ENCODE results near the gene XPNPEP2.

XPNPEP2 gene

GRCh38 chrX:129696463-129697155, 42.2 kb upstream of the XPNPEP2 start:
- TF ChIP-seq, protein P1, sequence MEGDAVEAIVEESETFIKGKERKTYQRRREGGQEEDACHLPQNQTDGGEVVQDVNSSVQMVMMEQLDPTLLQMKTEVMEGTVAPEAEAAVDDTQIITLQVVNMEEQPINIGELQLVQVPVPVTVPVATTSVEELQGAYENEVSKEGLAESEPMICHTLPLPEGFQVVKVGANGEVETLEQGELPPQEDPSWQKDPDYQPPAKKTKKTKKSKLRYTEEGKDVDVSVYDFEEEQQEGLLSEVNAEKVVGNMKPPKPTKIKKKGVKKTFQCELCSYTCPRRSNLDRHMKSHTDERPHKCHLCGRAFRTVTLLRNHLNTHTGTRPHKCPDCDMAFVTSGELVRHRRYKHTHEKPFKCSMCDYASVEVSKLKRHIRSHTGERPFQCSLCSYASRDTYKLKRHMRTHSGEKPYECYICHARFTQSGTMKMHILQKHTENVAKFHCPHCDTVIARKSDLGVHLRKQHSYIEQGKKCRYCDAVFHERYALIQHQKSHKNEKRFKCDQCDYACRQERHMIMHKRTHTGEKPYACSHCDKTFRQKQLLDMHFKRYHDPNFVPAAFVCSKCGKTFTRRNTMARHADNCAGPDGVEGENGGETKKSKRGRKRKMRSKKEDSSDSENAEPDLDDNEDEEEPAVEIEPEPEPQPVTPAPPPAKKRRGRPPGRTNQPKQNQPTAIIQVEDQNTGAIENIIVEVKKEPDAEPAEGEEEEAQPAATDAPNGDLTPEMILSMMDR (IDR thresholded peaks at IDR 0.05): no peak

DNA sequence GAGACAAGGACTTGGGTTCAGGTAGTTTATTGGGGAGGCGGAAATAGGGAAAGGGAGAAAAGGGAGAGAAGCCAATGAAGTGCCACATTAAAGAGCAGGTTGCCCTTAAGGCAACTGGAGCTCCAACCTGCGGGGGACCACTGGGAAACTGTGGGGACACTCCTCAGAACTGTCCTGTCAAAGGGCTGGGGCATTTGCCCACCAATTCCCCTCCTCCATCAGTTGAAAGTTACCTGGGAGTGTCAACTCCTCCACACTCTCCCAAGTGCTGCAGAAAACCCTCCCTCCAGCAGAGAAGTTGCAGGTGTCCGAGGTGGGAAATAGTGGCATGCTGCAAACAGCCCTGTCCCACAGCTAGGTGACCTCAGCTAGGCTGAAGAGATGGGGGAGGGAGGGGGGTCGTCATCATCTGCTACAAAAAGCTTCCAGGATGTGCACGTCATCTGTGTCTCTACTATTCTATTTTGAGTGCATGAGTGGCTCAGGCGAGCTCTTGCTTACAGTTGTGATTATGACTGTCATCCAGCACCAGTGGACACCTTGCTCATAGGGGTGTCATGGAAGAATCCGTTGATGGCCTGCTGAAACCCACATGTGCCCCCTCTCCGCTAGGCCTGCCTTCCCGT, 41.5 kb upstream of the XPNPEP2 start:
- TF ChIP-seq, protein P1 (IDR thresholded peaks at IDR 0.05): no peak

GRCh38 chrX:129698150-129698549, 40.6 kb upstream of the XPNPEP2 start:
- TF ChIP-seq, protein P1 (IDR thresholded peaks at IDR 0.05): no peak

DNA sequence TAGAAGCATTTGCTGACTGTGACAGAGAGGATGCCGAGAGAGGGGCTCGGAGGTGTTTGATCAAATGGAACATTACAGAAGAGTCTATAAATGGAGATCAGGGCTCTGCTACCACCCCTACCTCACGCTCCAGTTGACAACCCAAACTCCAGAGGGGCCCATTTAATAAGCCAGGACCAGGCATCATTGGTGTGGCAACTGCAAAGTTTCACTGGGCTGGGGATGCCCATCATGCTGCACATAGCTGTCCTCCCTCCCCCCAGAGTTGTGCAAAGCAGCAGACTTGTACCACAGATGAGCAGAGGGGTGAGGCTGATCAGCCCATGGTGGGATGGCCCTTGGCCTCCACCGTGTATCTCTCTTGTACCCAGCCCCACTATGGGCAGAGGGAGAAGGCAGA, 38.2 kb upstream of the XPNPEP2 start:
- TF ChIP-seq, protein P1 (IDR thresholded peaks at IDR 0.05): no peak

DNA sequence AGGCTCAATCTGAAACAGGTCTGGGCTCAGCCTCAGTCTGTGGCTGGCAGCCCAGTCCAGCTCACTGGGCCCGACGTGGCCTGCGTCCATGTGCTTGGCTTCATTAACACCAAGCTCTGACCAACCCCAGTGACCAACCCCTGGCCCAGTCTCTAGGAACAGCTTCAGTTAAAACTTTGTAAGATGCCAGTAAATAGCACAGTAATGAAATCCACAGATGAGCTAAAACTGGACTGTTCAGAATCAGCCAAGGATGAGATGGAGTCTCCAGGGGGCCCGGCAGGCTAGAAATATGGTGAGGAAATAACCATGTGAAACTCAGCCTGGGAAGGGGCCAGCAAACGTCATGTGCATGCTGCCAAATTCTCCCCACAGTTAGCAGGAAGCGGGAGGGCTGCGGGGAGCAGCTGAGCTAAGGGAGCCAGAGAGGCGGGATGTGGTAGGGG, 37.1 kb upstream of the XPNPEP2 start:
- TF ChIP-seq, protein P1 (IDR thresholded peaks at IDR 0.05): no peak

DNA sequence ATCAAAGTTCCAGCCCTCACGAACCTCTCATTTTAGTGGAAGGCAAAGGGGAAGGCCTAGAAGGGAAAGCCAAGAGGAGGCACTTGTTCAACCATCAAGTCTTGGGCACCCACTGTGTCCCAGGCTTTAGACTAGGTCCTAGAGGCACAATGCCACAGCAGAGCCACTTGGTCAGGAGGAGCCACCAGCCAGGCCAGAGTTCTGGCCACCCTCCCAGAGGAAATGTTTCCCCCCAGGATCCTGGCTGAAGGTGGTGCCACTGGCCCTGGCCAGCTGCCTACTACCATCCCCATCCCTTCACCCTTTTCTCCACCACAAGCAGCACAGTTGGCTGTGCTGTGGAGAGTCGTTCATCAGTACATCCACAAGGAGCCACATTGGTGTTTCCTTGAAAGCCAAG, 34.3 kb upstream of the XPNPEP2 start:
- TF ChIP-seq, protein P1 (IDR thresholded peaks at IDR 0.05): no peak

DNA sequence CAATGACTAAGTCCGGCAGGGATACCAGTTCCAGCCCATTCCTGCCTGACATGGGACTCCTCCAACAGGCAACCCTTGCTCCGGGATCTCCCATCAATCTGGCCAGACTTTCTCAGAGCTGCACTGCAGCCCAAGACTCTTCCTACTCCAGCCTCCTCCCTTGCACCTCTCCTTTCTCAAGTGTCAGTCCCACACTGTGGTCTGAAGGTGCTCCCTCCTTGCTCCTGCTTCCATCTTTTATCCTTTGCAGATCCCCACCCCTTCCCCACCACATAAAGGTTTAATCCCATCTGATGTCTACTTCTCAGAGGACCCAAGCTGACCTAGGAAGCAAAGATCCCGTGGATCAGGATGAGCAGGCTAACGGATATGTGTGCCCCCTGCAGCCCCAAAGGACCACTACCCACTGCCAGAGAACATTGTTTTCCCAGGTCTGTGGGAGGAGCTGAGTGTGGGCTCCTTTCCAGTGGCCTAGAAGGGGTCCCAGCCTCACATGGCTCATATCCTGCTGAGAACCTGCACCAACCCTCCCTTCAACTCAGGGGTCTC, 33.3 kb upstream of the XPNPEP2 start:
- TF ChIP-seq, protein P1 (IDR thresholded peaks at IDR 0.05): no peak

Data from LNCAP (cell line).